Hippocampal formation (tissue), 2 donors: ENCODE measurements around the gene PDZD2.
A peak's percentile ranks its signal among the peaks of the same experiment; 100 is the strongest.
"Not testable (repeated sequence)": the region's sequence is repeated elsewhere in the genome, so short reads cannot be mapped to it uniquely, and the experiment has no call there.

Experiments
- DNase-seq, 2 donors: peaks; one replicate each; lab custom pipeline; 2025; lab: John Stamatoyannopoulos, UW

Gene PDZD2

GRCh38 chr5:31769530-31769929 is 130.6 kb downstream of the PDZD2 start:
- no peak for DNase-seq

GRCh38 chr5:31770132-31770720 is 131.3 kb downstream of the PDZD2 start:
- DNase-seq, result no peak

- no peak for DNase-seq
These were observed 132.1 kb downstream of the PDZD2 start for GRCh38 chr5:31770998-31771397.

DNA sequence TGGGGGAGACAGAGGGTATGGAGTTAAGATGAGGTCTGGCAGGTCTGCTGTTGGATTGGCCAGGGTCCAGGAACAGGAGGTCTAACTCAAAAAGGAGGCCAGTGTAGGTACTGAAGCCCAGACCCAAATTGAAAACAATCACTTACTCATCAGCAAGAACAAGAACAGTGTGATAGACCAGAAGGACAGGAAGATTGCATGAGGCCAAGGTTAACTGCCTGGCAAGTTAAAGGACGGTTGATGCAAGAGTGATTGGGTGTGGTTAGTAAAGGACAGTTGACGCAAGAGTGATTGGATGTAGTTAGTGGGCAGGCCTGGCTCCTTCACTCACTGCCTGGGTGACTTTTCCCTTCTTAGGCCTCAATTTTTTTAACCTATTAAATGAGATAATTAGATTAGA is 132.6 kb downstream of the PDZD2 start:
- DNase-seq, result no peak

- DNase-seq, result not testable (repeated sequence)
These were observed 137.4 kb downstream of the PDZD2 start for GRCh38 chr5:31776294-31776693.

GRCh38 chr5:31776976-31777651 is 138.2 kb downstream of the PDZD2 start:
- DNase-seq, result no peak

GRCh38 chr5:31781772-31782171 is 142.8 kb downstream of the PDZD2 start:
- no peak for DNase-seq

- DNase-seq, result no peak
These were observed 144.2 kb downstream of the PDZD2 start for GRCh38 chr5:31783086-31783645.

DNA sequence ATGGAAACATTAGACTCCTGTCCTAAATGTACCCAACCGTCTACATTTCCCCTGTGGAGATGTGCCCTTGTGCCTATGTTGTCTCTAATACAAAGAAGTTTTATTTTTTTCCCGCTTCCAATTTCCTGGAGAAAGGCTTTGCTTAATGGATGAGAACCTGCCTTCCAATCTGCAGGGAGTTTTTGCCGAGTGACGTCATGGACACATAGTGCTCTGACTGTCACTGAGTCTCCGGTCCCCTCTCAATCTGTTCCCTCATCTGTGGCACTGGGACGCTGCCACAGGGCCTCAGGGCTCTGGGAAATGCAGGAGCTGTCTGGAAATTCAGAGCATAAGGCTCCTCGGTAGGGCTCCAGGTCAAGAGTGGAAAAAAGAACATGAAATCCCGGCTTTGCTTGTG is 144.8 kb downstream of the PDZD2 start:
- DNase-seq, result no peak

GRCh38 chr5:31786090-31786631 is 147.2 kb downstream of the PDZD2 start:
- no peak for DNase-seq

GRCh38 chr5:31794009-31794408 is 155.1 kb downstream of the PDZD2 start:
- no peak for DNase-seq

GRCh38 chr5:31798168-31798567 is 159.2 kb downstream of the PDZD2 start:
- DNase-seq, result no peak

DNA sequence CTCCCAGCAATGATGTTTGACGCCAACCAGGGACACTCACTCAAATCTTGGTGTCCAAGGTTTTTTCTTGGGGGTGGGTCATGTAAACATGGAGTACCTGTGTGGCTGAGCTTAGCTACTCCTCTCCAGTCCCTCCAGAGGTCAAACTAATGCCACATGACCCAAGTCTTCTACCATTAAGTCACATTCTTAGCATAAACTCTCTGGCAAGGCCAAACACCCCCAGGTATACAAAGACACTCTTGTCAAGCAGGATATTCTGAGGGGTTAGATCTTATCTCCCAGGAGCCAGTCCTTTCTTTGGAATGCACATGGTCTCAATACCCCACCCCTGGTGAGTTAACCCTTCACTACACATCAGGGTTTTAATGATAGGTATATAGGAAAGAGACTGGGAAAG is 161.4 kb downstream of the PDZD2 start:
- DNase-seq, result no peak

DNA sequence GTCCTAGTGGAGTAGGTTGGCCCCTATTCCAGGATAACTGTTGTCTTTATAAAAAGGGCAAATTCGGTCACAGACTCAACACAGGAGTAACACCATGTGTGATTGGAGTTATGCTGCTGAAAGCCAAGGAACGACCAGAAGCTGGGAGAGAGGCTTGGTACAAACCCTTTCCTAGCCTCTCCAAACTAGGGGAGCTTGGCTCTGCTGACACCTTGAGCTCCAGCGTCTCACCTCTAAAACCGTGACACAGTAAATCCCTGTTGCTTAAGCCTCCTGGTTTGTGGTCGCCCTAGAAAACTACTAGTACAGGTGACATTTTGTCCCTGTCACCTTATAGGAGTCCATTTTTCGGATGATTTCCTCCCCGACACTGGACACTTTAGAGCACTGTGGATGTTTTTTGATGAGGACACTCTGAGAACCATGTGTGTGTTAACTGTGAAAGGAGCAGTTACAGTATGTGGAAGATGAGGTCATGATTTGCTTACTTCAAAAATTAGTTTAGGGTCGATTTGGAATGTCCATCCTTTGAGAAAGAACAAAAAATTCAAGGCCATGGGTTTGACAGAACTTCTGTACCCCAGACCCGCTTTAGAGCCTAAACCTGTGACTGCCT is 167.0 kb downstream of the PDZD2 start:
- no peak for DNase-seq

- no peak for DNase-seq
These were observed 167.6 kb downstream of the PDZD2 start for GRCh38 chr5:31806561-31806960.

DNA sequence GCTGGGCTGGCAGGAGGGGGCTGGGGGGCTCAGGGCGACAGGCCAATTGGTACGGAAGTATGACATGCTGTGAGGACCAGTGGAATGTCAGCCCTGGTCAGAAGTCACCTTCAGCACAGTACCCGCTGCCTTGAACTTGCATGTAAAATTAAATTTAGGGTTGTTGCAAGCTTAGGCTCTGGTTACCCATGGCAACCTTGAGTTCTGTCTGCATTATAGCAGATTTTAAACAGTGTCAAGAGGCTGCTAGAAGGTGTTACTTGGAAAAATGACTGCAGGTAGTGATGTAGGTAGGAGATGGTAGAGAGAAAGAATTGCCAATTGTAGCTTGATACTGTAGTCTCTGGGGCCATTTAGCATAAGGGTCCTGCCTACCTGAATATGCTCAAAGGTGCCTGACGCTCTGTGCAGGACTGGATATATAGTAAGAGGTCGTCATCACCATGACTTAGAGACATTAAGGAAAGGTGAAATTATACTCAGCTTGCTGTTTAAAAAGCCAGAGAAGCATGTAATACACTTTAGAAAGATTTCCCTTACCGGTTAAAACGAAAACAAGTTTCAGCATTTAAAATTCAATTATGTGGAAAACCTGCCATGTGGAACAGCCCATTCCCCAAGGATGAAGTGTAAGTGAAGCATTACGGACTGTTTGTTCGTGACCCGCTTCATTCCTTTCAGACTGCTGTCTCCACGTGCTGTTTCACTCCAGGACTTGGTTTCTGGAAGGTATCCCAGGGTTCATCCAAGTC is 169.0 kb downstream of the PDZD2 start:
- DNase-seq, result no peak

DNA sequence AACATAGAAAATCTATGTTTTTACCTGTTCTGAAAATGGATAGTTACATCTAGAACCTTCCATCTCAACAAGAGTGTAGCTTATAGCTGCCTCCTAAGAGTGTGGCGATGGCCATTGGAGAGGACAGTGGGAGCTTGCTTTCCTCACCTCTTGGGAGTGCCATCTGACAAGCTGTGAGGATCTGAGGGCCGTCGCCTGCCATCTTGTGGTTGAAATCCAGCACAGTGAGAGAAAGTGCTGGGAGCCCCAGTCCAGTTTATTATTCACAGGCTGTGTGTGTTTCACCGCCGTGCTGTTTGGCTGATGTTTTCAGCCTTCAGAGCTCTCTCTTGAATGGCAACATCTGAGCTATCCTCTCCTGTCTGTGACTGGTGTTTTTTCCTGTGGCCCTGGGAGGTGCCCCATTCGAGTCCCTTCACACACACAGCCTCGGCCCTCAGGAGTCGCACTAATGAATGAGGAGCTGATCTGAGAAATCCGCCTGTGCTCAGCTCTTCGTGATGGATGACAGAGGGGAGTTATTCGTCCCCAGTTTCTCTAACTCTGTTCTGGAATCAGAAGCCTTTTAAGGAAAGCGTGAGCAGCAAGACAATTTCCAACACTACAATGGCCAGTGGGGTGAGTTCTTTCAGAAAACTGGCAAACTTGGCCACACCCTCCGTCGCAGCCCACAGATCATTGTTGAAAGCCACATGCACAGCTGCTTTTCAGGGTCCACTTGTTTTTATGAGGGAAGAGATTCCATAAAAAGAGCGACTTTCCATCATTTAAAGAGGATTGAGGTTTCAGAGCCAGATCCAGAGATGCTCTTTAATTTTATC is 170.3 kb downstream of the PDZD2 start:
- DNase-seq, result peak; percentile 79

DNA sequence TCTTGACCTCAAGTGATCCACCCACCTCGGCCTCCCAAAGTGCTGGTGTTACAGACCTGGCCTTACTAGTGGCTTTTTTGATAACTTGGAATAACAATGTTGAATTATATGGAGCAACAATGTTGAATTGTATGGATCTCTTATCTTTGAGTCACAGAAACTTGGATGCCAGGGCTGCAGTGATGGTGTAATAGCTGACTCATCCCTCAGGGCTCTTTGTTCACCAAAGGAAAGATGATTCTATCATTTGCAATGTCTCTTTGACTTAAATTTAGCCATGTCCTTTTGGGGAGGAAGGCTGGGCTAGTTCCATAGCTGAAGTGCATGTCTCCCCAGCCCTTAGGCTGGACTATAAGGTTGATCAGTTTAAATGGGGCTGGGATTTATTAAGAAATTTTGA is 172.3 kb downstream of the PDZD2 start:
- no peak for DNase-seq

- no peak for DNase-seq
These were observed 176.4 kb downstream of the PDZD2 start for GRCh38 chr5:31815376-31815775.

DNA sequence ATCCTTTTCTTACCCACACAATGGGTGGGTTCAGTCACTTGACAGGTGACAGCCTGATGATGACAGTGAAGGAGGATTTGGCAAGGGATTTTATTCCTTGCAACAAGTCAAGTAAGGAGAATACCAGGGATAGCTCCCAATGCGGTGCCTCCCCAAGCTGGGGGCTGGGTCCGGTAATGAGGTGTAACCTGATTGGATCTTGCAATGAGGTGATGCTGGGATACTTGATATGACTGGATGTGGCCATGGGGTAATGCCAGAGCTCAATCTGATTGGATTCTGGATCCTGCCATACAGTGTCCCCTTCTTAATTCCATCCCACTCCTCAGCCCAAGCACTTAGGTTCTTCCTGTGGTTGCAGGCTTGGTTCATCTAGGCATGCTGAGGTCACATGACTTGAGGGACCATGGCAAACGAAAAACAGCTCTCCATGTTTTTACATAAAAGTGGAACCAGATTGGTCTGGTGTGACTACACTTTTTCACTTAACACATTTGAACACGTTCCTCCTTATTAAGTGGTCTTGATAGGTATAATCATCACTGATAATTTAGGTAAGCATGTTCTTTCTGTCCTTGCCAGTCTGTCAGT is 181.1 kb downstream of the PDZD2 start:
- no peak for DNase-seq

DNA sequence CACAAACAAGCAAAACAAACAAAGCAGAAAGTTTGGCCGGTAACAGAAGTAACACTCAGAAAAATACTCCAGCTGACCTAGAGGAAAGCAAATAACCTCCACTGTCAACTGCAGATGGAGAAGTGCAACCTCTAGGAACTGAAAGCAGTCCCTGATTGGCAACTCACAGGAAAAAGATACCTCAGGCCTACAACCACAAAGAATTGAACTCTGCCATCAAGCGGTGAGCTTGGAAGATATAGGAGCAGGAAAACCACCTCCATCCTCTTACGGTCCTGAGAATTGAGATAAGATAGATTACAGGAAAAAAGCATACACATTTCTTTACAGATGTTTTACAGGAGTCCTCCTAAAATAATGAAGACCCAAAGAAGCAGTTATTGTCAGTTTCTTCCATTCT is 184.5 kb downstream of the PDZD2 start:
- no peak for DNase-seq
